Measurements from ENCODE around the gene SDHAF4. TPM values are rescaled to one million over a fixed set of nuclear protein-coding genes. Genes with fewer than 3 reads are reported as not detected.

Gene SDHAF4
- total and polyA plus RNA-seq, 10 of the 15 experiments (the other 5 are each of a cell fraction or from before 2014, with no cell fraction given): 8.4 to 20.4 (median 15.6) TPM

DNA sequence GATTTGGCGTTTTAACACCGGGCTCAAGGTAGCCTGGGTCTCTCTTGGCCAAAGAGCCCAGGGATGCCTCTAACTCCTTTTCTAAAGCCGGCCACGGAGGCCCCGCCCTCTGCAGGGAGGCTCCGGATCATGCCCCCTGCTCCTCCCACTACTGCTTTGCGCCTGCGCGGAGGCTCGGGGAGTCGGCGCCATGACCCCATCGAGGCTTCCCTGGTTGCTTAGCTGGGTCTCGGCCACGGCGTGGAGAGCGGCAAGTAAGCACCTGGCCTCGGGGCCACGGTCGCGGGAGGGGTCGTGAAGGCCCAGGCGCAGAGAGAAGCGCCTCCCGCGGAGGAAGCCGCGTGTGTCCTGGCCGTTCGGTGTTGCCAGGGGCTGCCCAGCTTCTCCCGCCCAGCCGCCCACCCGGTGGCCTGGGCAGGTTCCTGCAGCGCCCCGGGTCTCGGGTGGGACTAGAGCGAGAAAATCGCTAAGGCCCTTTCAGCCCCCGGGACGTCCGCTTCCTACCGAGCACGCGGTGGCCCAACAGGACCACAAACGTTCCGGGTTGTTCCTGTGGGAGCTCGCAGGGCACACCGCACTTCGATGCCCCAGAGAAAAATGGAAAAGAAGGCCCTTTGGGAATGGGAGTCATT lies at the start of gene SDHAF4 (continued):
- no peak for TF ChIP-seq USF2 (IDR thresholded peaks at IDR 0.05; ENCODE audit: borderline replicate concordance, low read depth, low read length)
- TF ChIP-seq CHD2 (IDR thresholded peaks at IDR 0.05; ENCODE audit: borderline replicate concordance, low read depth, low read length): no peak
- TF ChIP-seq FOXM1 (IDR thresholded peaks at IDR 0.05; ENCODE audit: low read depth, low read length): no peak
- peak; percentile 78 for TF ChIP-seq PML (IDR thresholded peaks at IDR 0.05; ENCODE audit: low read length)
- peak; percentile 76 for TF ChIP-seq NRF1 (conservative IDR thresholded peaks at IDR 0.05; ENCODE audit: low read depth, low read length)
- no peak for TF ChIP-seq SMC3 (IDR thresholded peaks at IDR 0.05; ENCODE audit: borderline replicate concordance, low read length)
- 0 out of 3 replicates have a peak, but pooled peaks have one; percentile 36 for TF ChIP-seq POU2F2 (IDR thresholded peaks at IDR 0.05; ENCODE audit: borderline replicate concordance, low read depth, low read length)
- TF ChIP-seq NFXL1 (IDR thresholded peaks at IDR 0.05; ENCODE audit: borderline replicate concordance): no peak
- TF ChIP-seq HDAC6 (IDR thresholded peaks at IDR 0.05; ENCODE audit: unreplicated experiment): no peak
- TF ChIP-seq HDGF (IDR thresholded peaks at IDR 0.05): peak; percentile 86
- no peak for TF ChIP-seq SUZ12 (IDR thresholded peaks at IDR 0.05; ENCODE audit: unreplicated experiment)
- no peak for TF ChIP-seq MTA3 (IDR thresholded peaks at IDR 0.05; ENCODE audit: borderline replicate concordance, low read length)
- peak; percentile 68; the same call in 1 of the 2 replicates for TF ChIP-seq ZNF687 (IDR thresholded peaks at IDR 0.05)
- TF ChIP-seq SMAD5 (IDR thresholded peaks at IDR 0.05; ENCODE audit: low read depth): peak; percentile 88; the same call in 1 of the 2 replicates
- no peak for TF ChIP-seq TBL1XR1 (IDR thresholded peaks at IDR 0.05; ENCODE audit: low read depth, low read length)
- no peak for TF ChIP-seq ATF2 (IDR thresholded peaks at IDR 0.05; ENCODE audit: low read length)
- no peak for TF ChIP-seq CREB1 (IDR thresholded peaks at IDR 0.05; ENCODE audit: low read depth)
- peak in 2 of 3 experiments; percentile 5 to 14; a peak in 1 of 6 replicates for TF ChIP-seq CTCF (IDR thresholded peaks at IDR 0.05 in 2 of 3, conservative IDR thresholded peaks at IDR 0.05 in 1 of 3; ENCODE audit: control insufficient read depth in 2 of 3, extremely low read depth in 1 of 3, insufficient read depth in 1 of 3, low read depth in 3 of 3, low read length in 3 of 3)
